NCI-H2107 treated with DMSO at 0.1 percent for 48 hours (cell line): ENCODE measurements around the gene CFAP20.
A peak's percentile ranks its signal among the peaks of the same experiment; 100 is the strongest.
"Not testable (repeated sequence)": the region's sequence is repeated elsewhere in the genome, so short reads cannot be mapped to it uniquely, and the experiment has no call there.

Experiments used
- DNase-seq: peaks from one replicate; lab custom pipeline; 2025; ENCODE audit not compliant: unreplicated experiment; lab: John Stamatoyannopoulos, UW

Gene CFAP20

DNA sequence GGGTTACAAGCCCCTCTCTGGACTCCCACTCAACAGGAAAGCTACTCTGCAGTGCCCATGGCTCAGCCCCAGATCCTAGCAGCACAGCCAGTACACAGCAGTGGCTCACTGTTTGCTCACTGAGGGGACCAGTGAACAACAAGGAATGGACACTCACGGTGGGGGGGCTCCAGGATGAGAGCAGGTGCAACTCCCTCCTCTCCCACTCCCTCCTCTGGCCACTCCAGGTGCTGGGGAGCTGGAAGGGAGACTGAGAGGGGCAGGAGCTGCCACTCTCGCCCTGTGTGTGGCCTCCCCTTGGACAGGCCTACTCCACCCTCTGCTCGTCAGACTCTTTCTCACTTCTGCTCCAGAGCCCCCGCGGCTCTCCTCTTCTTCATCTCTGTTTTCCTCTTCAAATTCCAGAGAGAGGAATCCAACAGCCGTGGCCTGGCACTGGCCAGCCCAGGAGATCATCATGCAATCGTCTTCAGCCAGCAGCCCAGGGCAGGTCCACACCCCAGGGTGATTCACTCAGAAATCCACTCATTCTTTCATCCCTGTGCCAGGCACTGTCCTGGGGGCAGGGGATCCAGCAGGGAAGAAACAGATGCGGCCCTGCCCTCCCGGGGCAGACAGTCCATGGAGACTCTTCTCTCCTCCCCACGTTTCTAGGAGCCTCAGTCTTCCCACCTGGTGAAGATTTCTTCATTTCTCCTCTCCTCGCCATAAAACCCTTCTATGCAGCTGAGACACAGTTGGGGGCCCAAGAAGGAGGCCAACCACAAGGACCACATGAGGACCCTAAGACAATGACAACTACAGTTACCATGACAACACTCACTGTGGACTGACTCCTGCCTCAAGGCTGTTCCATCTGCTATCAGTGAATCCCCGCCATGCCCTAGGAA is 30.7 kb downstream of the CFAP20 start:
- no peak for DNase-seq

DNA sequence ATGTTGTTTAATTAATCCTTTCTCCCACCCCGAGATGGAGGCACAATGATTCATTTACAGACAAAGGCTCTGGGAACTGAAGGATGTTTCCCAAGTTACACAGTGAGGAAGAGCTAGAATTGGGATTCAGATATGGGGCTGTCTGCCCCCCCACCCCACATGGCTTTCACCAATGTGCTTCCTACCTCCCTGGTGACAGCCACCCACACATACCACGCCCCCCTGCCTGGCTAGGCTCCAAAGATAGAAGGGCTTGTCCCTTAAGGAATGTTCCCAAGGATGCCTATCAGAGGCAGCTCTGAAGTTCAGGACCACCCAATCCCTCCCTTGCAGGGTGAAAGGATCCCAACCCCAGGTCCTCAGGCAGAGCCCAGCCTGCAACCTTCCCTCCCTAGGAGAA is 32.9 kb downstream of the CFAP20 start:
- no peak for DNase-seq

DNA sequence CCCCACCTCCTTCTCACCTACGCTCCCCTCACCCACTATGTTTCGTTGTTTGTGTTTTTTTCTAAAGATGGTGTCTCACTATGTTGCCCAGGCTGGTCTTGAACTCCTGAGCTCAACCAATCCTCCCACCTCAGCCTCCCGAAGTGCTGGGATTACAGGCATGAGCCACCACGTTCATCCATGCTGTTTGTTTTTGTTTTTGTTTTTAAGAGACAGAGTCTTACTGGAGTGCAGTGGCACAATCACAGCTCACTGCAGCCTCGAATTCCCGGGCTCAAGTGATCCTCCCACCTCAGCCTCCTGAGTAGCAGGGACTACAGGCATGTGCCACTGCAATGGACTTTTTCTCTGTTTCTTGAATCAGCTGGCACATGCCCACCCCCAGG is 33.6 kb downstream of the CFAP20 start:
- DNase-seq: not testable (repeated sequence)

GRCh38 chr16:58094791-58095574 is 34.2 kb downstream of the CFAP20 start:
- DNase-seq: no peak

- no peak for DNase-seq
Observed at GRCh38 chr16:58094026-58094425, 35.2 kb downstream of the CFAP20 start.

GRCh38 chr16:58090396-58090795 is 38.8 kb downstream of the CFAP20 start:
- DNase-seq: not testable (repeated sequence)

DNA sequence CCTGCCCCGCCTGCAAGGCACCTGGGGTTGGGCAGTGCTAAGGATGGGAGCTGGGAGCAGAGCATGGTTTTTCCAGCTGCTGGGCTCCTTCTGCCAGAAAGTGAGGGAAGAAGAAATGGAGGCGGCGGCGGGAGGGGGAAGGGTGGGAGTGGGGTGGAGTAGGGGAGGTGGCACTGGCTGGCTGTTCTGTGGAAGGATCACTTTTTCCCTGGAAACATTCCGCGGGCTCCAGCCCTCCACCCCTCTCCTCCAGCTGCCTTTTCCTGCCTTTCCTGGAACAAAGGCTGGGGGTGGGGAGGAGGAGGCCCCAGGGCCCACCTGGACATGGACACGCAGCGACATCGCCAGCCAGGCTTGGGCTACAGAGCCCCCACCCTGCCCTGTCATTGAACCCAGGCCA is 41.1 kb downstream of the CFAP20 start:
- no peak for DNase-seq

DNA sequence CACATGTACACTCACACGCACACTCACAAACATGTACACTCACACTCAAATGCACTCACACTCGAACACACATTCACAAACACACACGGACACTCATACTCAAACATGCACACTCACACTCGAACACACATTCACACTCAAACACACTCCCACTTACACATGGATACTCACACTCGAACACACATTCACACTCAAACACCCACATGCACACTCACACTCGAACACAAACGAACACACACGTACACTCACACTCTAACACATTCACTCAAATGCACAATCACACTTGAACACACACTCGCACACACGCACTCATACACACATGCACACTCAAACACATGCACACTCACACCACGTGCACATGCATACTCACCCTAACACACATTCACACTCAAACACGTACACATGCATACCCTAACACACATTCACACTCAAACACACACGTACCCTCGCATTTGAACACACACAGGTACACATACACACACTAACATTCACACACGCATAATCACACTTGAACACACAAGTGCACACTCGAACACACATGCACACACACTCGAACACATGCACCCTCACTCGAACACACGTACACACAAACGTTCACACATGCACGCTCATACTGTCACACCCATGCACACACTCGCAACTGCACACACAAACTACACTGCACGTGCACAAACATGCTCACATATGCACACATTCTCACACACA is 41.8 kb downstream of the CFAP20 start:
- no peak for DNase-seq

DNA sequence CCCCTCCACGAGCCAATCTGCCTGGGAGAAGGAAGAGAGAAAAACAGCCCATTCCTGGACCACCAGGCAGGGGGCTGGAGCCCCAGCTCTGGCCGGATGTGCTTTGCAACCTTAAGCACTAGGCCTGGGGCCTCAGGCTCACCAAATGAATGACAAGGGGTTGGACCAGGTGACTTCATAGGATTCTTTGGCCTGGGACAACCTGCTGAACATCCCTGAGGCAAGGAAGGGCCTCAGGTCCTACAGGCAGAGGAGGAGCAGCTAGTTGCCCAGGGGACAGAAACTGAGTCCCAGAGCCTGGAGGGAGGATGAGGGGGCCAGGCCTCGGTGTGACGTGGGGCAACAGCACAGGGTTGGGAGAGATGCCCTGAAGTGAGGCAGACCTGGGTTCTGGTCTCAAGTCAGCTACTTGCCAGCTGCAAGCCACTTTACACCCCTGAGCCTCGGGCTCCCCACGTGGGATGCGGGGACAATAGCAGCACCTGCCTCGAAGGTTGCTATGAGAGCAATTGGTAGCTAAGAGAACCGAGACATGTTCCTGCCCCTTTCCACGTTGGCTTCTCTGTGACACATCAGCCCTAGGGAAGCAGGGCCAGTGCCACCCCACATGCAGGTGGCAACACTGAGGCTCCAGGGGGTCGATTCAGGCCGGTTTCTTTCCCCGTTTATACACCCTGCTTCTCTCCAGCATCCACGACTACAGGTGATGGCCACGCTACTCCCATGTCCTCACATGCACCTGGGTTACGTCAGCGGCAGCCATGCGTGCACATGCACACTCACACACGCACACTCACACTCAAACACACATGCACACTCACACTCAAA is 42.6 kb downstream of the CFAP20 start:
- peak; percentile 75 for DNase-seq

DNA sequence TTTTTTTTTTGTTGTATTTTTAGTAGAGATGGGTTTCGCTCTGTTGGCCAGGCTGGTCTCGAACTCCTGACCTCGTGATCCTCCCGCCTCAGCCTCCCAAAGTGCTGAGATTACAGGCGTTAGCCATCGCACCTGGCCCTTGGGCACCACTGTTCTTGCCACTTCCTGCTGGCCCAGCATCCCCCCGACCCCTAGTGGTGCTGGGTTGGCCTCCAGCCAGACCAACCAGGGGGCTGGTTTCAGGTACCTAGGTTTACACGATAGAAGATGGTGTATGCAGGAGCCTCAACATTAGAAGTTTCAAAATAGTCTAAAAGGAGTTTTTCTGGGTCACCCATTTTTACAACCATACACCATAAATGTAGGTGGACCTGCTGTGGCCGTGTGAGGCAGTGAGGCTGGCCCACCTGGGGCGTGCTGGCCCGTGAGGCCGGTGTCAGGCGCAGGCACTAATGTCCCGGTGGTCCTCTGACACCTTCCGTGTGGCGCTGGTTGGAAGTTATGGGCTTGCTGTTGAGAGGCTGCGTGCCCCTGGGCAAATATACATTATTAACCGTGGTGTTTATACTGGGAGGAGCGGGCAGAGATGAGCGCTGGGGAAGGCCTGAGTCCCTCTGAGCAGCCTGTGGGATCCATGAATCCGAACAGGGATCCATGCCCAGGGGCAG is 43.5 kb downstream of the CFAP20 start:
- no peak for DNase-seq

DNA sequence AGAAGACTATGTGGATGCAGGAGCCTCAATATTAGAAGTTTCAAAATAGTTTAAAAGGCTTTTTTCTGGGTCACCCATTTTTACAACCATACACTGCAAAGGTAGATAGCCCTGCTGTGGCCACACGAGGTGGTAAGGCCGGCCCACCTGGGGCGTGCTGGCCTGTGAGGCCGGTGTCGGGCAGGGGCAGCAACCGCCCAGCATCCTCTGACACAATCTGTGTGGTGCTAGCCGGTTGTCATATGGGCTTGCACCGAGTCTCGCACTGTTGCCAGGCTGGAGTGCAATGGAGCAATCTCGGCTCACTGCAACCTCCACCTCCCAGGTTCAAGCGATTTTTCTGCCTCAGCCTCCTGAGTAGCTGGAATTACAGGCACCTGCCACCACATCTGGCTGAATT is 44.0 kb downstream of the CFAP20 start:
- DNase-seq: no peak

DNA sequence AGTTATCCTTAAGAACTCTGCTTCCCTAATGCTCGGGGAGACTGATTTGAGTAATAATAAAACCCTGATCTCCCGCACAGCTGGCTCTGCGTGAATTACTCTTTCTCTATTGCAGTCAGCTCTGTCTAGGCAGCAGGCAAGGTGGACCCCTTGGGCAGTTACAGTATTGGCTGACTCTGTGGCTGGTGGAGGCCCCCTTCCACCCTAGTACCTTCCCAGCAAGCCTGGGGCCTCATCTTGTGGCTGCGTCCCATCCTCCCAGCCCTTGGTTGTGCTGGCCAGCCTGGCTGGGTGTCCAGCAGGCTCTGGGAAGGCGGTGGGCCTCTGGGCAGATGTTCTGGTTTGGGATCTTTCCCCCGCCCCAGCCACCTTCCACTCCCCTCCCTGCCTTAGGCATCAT is 44.5 kb downstream of the CFAP20 start:
- no peak for DNase-seq

- DNase-seq: no peak
Observed at GRCh38 chr16:58082381-58082780, 46.8 kb downstream of the CFAP20 start.

DNA sequence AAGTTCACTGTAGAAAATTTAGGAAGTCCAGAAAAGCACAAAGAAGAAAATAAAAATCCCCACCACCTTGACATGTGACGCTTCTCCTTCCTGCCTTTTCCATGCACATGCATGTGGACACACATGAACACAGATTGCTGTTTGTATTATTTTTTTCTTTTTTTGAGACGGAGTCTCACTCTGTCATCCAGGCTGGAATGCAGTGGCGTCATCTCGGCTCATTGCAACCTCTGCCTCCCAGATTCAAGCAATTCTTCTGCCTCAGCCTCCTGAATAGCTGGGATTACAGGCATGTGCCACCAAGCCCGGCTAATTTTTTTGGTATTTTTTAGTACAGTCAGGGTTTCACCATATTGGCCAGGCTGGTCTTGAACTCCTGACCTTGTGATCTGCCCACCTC is 48.5 kb downstream of the CFAP20 start:
- DNase-seq: not testable (repeated sequence)

- no peak for DNase-seq
Observed at GRCh38 chr16:58077796-58078195, 51.4 kb downstream of the CFAP20 start.

- no peak for DNase-seq
Observed at GRCh38 chr16:58076514-58076913, 52.7 kb downstream of the CFAP20 start.

DNA sequence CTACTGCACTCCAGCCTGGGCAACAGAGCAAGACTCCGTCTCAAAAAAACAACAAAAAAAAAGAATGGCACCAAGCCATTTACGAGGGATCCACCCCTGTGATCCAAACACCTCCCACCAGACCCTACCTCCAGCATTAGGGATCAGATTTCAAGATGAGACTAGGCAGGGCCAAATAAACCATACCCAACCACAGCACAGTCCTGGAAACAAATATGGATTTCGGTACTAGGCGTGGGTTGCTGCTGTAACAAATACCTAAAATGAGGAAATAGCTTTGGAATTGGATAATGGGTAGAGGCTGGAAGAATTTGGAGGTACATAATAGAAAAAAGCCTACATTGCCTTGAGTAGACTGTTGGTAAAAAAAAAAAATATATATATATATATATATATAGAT is 54.5 kb downstream of the CFAP20 start:
- DNase-seq: no peak

DNA sequence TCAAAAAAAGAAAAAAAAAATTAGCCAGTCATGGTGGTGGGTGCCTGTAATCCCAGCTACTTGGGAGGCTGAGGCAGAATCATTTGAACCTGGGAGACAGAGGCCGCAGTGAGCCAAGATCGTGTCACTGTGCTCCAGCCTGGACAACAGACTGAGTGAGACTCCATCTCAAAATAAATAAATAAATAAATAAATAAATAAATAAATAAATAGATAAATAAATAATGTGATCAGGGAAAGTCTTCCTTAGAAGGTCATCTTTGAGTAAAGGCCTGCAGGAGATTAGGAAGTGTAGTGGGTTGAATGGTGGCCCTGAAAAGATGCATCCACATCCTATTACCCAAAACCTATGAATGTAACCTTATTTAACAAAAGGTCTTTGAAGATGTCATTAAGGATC is 56.1 kb downstream of the CFAP20 start:
- not testable (repeated sequence) for DNase-seq

DNA sequence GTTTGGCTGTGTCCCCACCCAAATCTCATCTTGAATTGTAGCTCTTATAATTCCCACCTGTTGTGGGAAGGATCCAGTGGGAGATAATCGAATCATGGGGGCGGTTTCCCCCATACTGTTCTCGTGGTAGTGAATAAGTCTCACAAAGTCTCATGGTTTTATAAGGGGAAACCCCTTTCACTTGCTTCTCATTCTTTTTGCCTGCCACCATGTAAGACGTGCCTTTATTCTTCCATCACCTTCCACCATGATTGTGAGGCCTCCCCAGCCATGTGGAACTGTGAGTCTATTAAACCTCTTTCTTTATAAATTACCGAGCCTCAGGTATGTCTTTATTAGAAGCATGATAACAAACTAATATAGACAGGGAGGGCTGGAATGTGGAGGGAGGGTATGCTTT is 57.0 kb downstream of the CFAP20 start:
- DNase-seq: not testable (repeated sequence)

- no peak for DNase-seq
Observed at GRCh38 chr16:58070585-58070984, 58.6 kb downstream of the CFAP20 start.
